GM10266 (cell line): ENCODE measurements around the gene MXD4.

Experiments
- DNase-seq: peaks from one replicate; pipeline ENCODE4 v3.0.0; 2012; ENCODE audit errors: extremely low spot score
- CTCF ChIP-seq: IDR thresholded peaks from 2 replicates; pipeline ENCODE4 v1.5.1; 2012; ENCODE audit warnings: mild to moderate bottlenecking, low read depth; ENCODE audit not compliant: control insufficient read depth, insufficient read depth; ENCODE audit errors: missing control alignments

MXD4 gene

GRCh38 chr4:2265113-2266110, 3.5 kb upstream of the MXD4 start:
- DNase-seq = no peak

GRCh38 chr4:2264481-2265041, 2.7 kb upstream of the MXD4 start:
- no peak for TF ChIP-seq CTCF
- no peak for DNase-seq

More at GRCh38 chr4:2265113-2266110, 3.5 kb upstream of the MXD4 start:
- no peak for TF ChIP-seq CTCF

GRCh38 chr4:2263926-2264321, 2.0 kb upstream of the MXD4 start:
- no peak for DNase-seq
- no peak for TF ChIP-seq CTCF

- no peak for DNase-seq
- TF ChIP-seq CTCF = no peak
Observed at GRCh38 chr4:2262944-2263250, 988 bp upstream of the MXD4 start.

GRCh38 chr4:2262145-2262943, 435 bp upstream of the MXD4 start:
- peak; percentile 100 for DNase-seq
- no peak for TF ChIP-seq CTCF

- peak; percentile 85 for DNase-seq
- no peak for TF ChIP-seq CTCF
Observed at GRCh38 chr4:2261110-2261852, 628 bp downstream of the MXD4 start.
